Caco-2 (cell line): ENCODE measurements around the gene INPP4A. TPM values are rescaled to one million over a fixed set of nuclear protein-coding genes. Genes with fewer than 3 reads are reported as not detected.

Experiments used
- BruUV-seq: library from RNA; stranded (reverse); fragments of 400-500 nt; replicated peaks from 2 replicates; lab custom pipeline; 2021; lab: Mats Ljungman, UMichigan
- CTCF ChIA-PET: fragments of 300-600 bp; sonication (Branson Sonifier 250); formaldehyde crosslinking; loops from one replicate; lab custom pipeline; 2022; ENCODE audit warnings: antibody characterized with exemption; lab: Charles Lee
- POLR2A ChIA-PET: fragments of 300-600 bp; sonication (Branson Sonifier 250); formaldehyde crosslinking; loops from one replicate; lab custom pipeline; 2022; ENCODE audit warnings: antibody characterized with exemption; lab: Charles Lee
- DNase-seq, 2 experiments: peaks; one replicate each; pipeline versions ENCODE4 v3.0.0 to v3.0.0-alpha.2; 2020 to 2022
- H3K27me3 ChIP-seq: replicated peaks from 2 replicates; pipeline ENCODE4 v1.6.0; 2011; ENCODE audit warnings: low read length; ENCODE audit not compliant: control insufficient read depth, insufficient read depth
- H3K36me3 ChIP-seq: 2 replicates; pipeline ENCODE4 v1.5.1; 2011; ENCODE audit warnings: low read length; ENCODE audit not compliant: control insufficient read depth, insufficient read depth
- H3K4me1 ChIP-seq: fragments of 250-450 bp; sonication (Bioruptor Pico); 2 replicates; pipeline ENCODE4 v1.5.1; 2020; ENCODE audit warnings: mild to moderate bottlenecking
- H3K4me3 ChIP-seq: 2 replicates; pipeline ENCODE4 v1.5.1; 2011; ENCODE audit warnings: low read depth, mild to moderate bottlenecking, control low read depth, low read length
- H3K9me3 ChIP-seq: fragments of 250-450 bp; sonication (Bioruptor Pico); 2 replicates; pipeline ENCODE4 v1.5.1; 2020; ENCODE audit warnings: mild to moderate bottlenecking, moderate library complexity
- H3K27ac Mint-ChIP-seq: one replicate; pipeline ENCODE4 v1.8.0; 2022; ENCODE audit warnings: mixed read lengths; ENCODE audit not compliant: unreplicated experiment
- H3K27me3 Mint-ChIP-seq: one replicate; pipeline ENCODE4 v1.8.0; 2022; ENCODE audit warnings: mixed read lengths; ENCODE audit not compliant: insufficient read depth, unreplicated experiment
- H3K36me3 Mint-ChIP-seq: one replicate; pipeline ENCODE4 v1.8.0; 2022; ENCODE audit warnings: mild to moderate bottlenecking, mixed read lengths; ENCODE audit not compliant: insufficient read depth, unreplicated experiment
- H3K4me1 Mint-ChIP-seq: one replicate; pipeline ENCODE4 v1.8.0; 2022; ENCODE audit warnings: low read depth, mixed read lengths; ENCODE audit not compliant: unreplicated experiment
- H3K4me3 Mint-ChIP-seq: one replicate; pipeline ENCODE4 v1.8.0; 2022; ENCODE audit warnings: mild to moderate bottlenecking, moderate library complexity, mixed read lengths; ENCODE audit not compliant: unreplicated experiment
- H3K9me3 Mint-ChIP-seq: one replicate; pipeline ENCODE4 v1.8.0; 2022; ENCODE audit warnings: mixed read lengths; ENCODE audit not compliant: unreplicated experiment
- intact Hi-C: fragments of 100-400 bp; cut with micrococcal nuclease; formaldehyde crosslinking; loops from one replicate; pipeline ENCODE4 v1.10.0; 2022; ENCODE audit not compliant: unreplicated experiment
- total RNA-seq: library from RNA; stranded (reverse); gene quantifications from 2 replicates; pipeline ENCODE4 v1.2.3, GENCODE V29; 2022
- TF ChIP-seq, protein P1 (sequence below), 2 experiments: fragments of 200-600 bp in 1 of 2; IDR thresholded peaks; 1 replicate in 1 of 2; 2 replicates in 1 of 2; pipeline versions ENCODE4 v1.5.1 to v1.8.0; 2011 to 2022; ENCODE audit warnings: antibody characterized with exemption in 1 of 2, control low read depth in 1 of 2, inconsistent platforms in 1 of 2, low read depth in 1 of 2, low read length in 1 of 2, mild to moderate bottlenecking in 1 of 2, moderate library complexity in 1 of 2; ENCODE audit not compliant: insufficient read depth in 1 of 2, severe bottlenecking in 1 of 2, unreplicated experiment in 1 of 2

INPP4A gene
- total RNA-seq, 1 experiment from 2014 or later, result 26.3 TPM

GRCh38 chr2:98572676-98573075 lies 128.0 kb downstream of the INPP4A start:
- H3K4me3 Mint-ChIP-seq, result no peak overlapping the region
- DNase-seq, result no peak
- no peaks in the 10 kb centered on the region for H3K36me3 ChIP-seq
- no TSS peak for BruUV-seq
- TF ChIP-seq, protein P1, sequence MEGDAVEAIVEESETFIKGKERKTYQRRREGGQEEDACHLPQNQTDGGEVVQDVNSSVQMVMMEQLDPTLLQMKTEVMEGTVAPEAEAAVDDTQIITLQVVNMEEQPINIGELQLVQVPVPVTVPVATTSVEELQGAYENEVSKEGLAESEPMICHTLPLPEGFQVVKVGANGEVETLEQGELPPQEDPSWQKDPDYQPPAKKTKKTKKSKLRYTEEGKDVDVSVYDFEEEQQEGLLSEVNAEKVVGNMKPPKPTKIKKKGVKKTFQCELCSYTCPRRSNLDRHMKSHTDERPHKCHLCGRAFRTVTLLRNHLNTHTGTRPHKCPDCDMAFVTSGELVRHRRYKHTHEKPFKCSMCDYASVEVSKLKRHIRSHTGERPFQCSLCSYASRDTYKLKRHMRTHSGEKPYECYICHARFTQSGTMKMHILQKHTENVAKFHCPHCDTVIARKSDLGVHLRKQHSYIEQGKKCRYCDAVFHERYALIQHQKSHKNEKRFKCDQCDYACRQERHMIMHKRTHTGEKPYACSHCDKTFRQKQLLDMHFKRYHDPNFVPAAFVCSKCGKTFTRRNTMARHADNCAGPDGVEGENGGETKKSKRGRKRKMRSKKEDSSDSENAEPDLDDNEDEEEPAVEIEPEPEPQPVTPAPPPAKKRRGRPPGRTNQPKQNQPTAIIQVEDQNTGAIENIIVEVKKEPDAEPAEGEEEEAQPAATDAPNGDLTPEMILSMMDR (IDR thresholded peaks at IDR 0.05; ENCODE audit: insufficient read depth in 1 of 2, low read depth in 1 of 2, low read length in 1 of 2, severe bottlenecking in 1 of 2, unreplicated experiment in 1 of 2), result no peak
- ChIA-PET POLR2A (no interaction called here), CTCF (no interaction called here)
- no peaks in the 10 kb centered on the region for H3K4me1 ChIP-seq
- H3K27ac Mint-ChIP-seq, result no peak overlapping the region
- H3K4me3 ChIP-seq, result no peak overlapping the region
- intact Hi-C loops, result no loop called here
- no peaks in the 10 kb centered on the region for H3K9me3 ChIP-seq
- H3K4me1 Mint-ChIP-seq, result no peaks in the 10 kb centered on the region
- no peaks in the 10 kb centered on the region for H3K9me3 Mint-ChIP-seq
- no peaks in the 10 kb centered on the region for H3K27me3 ChIP-seq
- no peaks in the 10 kb centered on the region for H3K27me3 Mint-ChIP-seq
- H3K36me3 Mint-ChIP-seq, result peaks cover 19% of the 10 kb centered on the region

GRCh38 chr2:98573426-98573825 lies 128.8 kb downstream of the INPP4A start:
- Histone ChIP-seq H3K9me3 (no peaks in the 10 kb centered on the region), H3K36me3 (no peaks in the 10 kb centered on the region), H3K27me3 (no peaks in the 10 kb centered on the region), H3K4me1 (no peaks in the 10 kb centered on the region), H3K4me3 (no peak overlapping the region)
- Mint-ChIP-seq H3K4me3 (no peak overlapping the region), H3K9me3 (no peaks in the 10 kb centered on the region), H3K4me1 (no peaks in the 10 kb centered on the region), H3K27ac (no peak overlapping the region), H3K36me3 (peaks cover 19% of the 10 kb centered on the region), H3K27me3 (no peaks in the 10 kb centered on the region)
- intact Hi-C loops, result no loop called here
- BruUV-seq, result no TSS peak
- no peak for DNase-seq
- TF ChIP-seq, protein P1 (IDR thresholded peaks at IDR 0.05; ENCODE audit: insufficient read depth in 1 of 2, low read depth in 1 of 2, low read length in 1 of 2, severe bottlenecking in 1 of 2, unreplicated experiment in 1 of 2), result no peak
- ChIA-PET CTCF (no interaction called here), POLR2A (no interaction called here)

GRCh38 chr2:98576666-98577312 lies 132.1 kb downstream of the INPP4A start:
- Histone ChIP-seq H3K9me3 (no peaks in the 10 kb centered on the region), H3K4me1 (no peaks in the 10 kb centered on the region), H3K27me3 (no peaks in the 10 kb centered on the region), H3K4me3 (no peak overlapping the region), H3K36me3 (no peaks in the 10 kb centered on the region)
- H3K36me3 Mint-ChIP-seq, result peaks cover 6% of the 10 kb centered on the region
- BruUV-seq, result no TSS peak
- H3K27ac Mint-ChIP-seq, result peak overlapping the region; percentile 64
- no peaks in the 10 kb centered on the region for H3K4me1 Mint-ChIP-seq
- no peaks in the 10 kb centered on the region for H3K9me3 Mint-ChIP-seq
- CTCF ChIA-PET, result no interaction called here
- intact Hi-C loops, result loop anchor here (5.0 kb wide), 1 partner anchor 359 kb away; no protein-coding TSS in a partner anchor
- TF ChIP-seq, protein P1 (IDR thresholded peaks at IDR 0.05; ENCODE audit: insufficient read depth in 1 of 2, low read depth in 1 of 2, low read length in 1 of 2, severe bottlenecking in 1 of 2, unreplicated experiment in 1 of 2), result no peak
- H3K27me3 Mint-ChIP-seq, result no peaks in the 10 kb centered on the region
- no peak overlapping the region for H3K4me3 Mint-ChIP-seq
- DNase-seq, result no peak
- POLR2A ChIA-PET, result no interaction called here
